ENCODE results near the gene PRKCG. TPM values are rescaled to one million over a fixed set of nuclear protein-coding genes. Genes with fewer than 3 reads are reported as not detected.

PRKCG gene
- polyA plus RNA-seq, 4 donors = 0.31 to 0.92 (median 0.80) TPM

DNA sequence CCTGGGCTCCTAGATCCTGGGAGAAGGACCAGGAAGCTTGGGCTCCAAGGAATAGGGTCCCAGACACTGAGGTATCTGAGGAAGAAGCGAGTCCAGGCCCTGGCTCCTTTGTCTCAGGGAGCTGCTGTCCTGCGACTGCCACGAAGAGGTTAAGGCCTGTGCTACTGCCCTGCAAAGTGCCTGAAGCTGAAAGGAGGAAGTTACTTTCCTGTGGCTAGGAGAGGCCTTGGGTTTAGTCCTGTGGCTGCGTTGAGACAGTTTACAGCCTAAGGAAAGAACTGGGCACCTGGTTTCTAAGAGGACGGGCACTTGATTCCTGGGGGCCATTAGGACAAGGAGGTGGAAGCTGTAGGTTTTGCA lies 11.5 kb upstream of the PRKCG start:
- DNase-seq (ENCODE audit: low read depth in 4 of 4, low spot score in 2 of 4) = no peak

GRCh38 chr19:53871454-53871853 lies 10.5 kb upstream of the PRKCG start:
- DNase-seq (ENCODE audit: low read depth in 4 of 4, low spot score in 2 of 4) = no peak

- no peak for DNase-seq (ENCODE audit: low read depth in 4 of 4, low spot score in 2 of 4)
These were observed 9.2 kb upstream of the PRKCG start for GRCh38 chr19:53872762-53873161.

DNA sequence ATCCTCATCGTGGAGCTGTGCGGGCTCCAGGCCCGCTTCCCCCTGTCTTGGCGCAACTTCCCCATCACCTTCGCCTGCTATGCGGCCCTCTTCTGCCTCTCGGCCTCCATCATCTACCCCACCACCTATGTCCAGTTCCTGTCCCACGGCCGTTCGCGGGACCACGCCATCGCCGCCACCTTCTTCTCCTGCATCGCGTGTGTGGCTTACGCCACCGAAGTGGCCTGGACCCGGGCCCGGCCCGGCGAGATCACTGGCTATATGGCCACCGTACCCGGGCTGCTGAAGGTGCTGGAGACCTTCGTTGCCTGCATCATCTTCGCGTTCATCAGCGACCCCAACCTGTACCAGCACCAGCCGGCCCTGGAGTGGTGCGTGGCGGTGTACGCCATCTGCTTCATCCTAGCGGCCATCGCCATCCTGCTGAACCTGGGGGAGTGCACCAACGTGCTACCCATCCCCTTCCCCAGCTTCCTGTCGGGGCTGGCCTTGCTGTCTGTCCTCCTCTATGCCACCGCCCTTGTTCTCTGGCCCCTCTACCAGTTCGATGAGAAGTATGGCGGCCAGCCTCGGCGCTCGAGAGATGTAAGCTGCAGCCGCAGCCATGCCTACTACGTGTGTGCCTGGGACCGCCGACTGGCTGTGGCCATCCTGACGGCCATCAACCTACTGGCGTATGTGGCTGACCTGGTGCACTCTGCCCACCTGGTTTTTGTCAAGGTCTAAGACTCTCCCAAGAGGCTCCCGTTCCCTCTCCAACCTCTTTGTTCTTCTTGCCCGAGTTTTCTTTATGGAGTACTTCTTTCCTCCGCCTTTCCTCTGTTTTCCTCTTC lies 8.0 kb upstream of the PRKCG start:
- no peak for DNase-seq (ENCODE audit: low read depth in 4 of 4, low spot score in 2 of 4)

- DNase-seq (ENCODE audit: low read depth in 4 of 4, low spot score in 2 of 4) = no peak
These were observed 7.4 kb upstream of the PRKCG start for GRCh38 chr19:53874606-53874990.

DNA sequence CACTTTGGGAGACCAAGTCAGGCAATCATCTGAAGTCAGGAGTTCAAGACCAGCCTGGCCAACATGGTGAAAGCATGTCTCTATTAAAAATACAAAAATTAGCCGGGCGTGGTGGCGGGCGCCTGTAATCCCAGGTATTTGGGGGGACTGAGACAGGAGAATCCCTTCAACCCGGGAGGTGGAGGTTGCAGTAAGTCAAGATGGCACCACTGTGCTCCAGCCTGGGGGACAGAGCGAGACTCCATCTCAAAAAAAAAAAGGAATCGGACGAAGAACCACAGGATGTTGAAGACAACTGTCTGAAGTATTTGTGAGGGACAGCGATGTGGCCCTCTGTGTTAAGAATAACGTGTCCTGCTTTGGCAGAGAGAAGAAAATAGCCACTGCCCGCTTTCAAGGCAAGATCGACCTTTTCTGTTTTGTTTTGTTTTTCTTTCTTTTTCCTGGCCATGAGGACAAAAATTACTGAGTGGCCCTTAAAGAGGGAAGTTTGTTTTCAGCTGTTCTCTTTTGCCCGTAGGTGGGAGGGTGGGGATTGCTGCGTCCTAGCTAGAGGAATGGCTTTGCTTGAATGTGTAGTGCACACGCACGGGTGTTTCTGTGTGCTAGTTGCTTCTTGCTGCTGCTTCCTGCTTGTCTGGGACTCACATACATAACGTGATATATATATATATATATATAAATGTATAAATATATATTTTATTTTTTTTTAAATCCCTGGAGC lies 6.2 kb upstream of the PRKCG start:
- no peak for DNase-seq (ENCODE audit: low read depth in 4 of 4, low spot score in 2 of 4)

DNA sequence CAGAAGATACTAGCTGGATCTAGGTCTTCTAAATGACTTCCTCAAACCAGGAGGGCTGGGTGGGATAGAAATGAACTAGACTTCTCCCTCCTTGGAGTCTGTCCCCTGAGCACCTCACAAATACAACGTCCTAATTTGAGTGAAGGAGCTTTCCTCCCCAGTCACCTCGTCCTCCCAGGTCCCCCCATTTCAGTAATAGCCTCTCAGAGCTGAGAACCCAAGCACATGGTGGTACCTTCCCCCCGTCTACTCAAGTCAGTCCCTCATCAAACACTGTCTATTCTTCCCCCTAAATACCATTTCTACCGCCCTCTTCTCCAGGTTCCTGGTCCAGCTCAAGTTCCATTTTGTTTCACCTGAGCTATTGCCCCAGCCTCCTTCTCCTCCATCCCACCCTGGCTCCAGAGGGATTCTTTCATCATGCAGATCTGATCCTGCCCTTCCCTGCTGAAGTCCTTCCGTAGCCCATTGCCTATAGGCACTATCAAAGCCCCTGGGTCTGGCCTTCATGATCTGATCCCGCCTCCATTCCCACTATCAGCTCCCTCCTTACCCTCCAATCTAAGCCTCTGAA lies 5.3 kb upstream of the PRKCG start:
- no peak for DNase-seq (ENCODE audit: low read depth in 4 of 4, low spot score in 2 of 4)

DNA sequence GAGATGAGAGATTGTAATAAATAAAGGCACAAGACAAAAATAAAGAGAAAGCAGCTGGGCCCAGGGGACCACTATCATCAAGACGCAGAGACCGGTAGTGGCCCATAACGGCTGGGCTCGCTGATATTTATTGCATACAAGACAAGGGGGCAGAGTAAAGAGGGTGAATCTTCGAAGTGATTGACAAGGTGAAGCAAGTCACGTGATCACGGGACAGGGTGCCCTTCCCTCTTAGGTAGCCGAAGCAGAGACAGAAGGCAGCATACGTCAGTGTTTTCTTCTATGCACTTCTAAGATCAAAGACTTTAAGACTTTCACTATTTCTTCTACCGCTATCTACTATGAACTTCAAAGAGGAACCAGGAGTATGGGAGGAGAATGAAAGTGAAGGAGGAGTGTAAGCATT lies 4.6 kb upstream of the PRKCG start:
- no peak for DNase-seq (ENCODE audit: low read depth in 4 of 4, low spot score in 2 of 4)

DNA sequence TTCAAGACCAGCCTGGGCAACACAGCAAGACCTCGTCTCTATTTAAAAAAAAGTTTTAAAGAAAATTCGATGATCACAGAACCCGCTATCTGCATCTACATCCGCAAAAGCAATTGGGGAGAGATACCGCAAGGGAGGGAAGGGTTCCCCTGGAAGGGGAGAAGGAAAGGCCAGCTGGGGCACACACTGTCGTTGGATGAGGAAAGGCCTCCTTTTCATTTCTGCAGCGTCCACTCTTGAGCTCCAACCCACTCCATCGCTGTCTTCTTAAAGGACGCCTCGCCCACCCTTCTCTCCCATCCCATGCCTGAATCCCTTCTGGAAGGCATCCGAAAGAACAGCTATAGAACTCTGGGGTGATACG lies 3.2 kb upstream of the PRKCG start:
- no peak for DNase-seq (ENCODE audit: low read depth in 4 of 4, low spot score in 2 of 4)

GRCh38 chr19:53879140-53880081 lies 2.6 kb upstream of the PRKCG start:
- peak; percentile 83 to 93 (median 92) for DNase-seq (ENCODE audit: low read depth in 4 of 4, low spot score in 2 of 4)

- DNase-seq (ENCODE audit: low read depth in 4 of 4, low spot score in 2 of 4) = no peak
These were observed 1.1 kb upstream of the PRKCG start for GRCh38 chr19:53880711-53881481.

DNA sequence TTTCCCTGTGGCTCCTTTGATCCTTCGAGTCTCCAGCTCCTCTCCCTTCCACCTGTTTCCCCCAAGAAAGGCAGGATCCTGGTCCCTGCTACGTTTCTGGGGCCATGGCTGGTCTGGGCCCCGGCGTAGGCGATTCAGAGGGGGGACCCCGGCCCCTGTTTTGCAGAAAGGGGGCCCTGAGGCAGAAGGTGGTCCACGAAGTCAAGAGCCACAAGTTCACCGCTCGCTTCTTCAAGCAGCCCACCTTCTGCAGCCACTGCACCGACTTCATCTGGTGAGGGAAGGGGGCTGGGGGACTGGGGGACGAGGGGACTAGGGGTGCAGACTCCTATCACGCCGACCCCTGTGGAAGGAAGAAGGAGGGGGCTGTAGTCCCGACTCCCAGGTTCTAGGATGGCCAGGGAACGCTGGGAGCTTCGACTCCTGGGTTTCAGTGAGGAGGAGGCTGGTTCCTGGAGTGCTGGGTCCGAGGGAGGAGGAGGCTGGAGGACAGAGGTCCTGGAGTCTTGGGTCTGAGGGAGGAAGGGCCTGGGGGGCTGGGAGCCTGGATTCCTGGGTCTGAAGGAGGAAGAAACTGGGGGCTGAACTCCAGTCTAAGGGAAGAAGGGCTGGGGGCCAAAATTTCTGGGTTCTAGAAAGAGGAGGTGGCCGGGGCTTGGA lies 524 bp downstream of the PRKCG start:
- DNase-seq (ENCODE audit: low read depth in 4 of 4, low spot score in 2 of 4) = no peak

GRCh38 chr19:53883231-53883661 lies 1.2 kb downstream of the PRKCG start:
- no peak for DNase-seq (ENCODE audit: low read depth in 4 of 4, low spot score in 2 of 4)

DNA sequence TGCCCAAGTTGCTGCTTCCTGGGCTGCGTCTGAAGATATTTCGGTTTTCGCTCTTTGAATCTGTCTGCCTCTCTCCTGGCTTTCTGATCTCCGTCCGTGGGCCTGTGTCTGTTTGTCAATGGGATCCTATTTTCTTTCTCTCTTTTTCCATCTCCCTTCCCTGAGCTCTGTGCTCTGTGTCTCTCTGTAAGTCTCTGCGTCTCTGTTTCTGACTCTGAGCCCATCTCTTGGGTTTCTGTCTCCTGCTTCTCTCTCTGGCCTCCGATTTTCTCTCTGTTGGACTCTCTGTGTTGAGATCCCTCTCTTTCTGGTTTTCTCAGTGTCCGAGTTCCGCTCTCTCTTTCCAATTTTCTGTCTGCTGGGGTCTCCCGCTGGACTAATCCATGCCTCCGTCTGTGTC lies 1.7 kb downstream of the PRKCG start:
- no peak for DNase-seq (ENCODE audit: low read depth in 4 of 4, low spot score in 2 of 4)

- no peak for DNase-seq (ENCODE audit: low read depth in 4 of 4, low spot score in 2 of 4)
These were observed 2.3 kb downstream of the PRKCG start for GRCh38 chr19:53884256-53884655.

DNA sequence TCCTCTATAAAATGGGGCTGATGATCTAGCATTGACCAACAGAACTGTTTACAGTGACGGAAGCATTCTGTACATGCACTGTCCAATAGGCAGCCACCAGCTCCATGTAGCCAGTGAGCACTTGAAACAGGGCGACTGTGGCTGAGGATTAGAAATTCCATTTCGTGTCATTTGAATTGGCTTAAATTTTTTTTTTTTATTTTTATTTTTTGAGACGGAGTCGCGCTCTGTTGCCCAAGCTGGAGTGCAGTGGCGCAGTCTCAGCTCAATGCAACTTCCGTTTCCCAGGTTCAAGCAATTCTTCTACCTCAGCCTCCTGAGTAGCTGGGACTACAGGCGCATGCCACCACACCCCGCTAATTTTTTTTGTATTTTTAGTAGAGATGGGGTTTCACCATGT lies 3.0 kb downstream of the PRKCG start:
- DNase-seq (ENCODE audit: low read depth in 4 of 4, low spot score in 2 of 4) = no peak

DNA sequence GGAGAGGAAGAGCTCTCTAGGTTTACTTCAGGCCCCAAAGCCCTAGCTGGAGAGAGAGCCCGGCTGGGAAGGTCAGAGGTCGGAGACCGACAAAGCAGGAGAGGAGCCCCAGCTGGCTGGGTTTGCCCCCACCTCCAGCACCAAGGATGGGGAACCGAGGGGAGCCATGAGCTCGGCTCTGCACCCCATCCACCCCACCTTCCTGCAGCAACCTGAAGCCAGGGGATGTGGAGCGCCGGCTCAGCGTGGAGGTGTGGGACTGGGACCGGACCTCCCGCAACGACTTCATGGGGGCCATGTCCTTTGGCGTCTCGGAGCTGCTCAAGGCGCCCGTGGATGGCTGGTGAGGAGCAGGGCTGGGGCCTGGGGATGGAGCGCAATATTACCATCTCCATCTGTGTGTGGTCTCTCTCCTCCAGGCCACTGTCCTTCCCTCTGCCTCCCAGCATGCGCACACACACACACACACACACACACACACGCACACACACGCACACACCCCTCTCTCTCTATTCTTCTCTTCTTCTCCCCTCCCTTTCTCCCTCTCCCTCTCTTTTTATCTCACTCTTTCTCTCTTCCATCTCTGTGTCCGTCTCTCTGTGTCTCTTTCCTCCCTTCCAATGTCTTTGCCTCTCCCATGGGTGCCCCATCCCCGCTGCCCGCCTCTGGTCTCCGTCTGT lies 10.4 kb downstream of the PRKCG start:
- no peak for DNase-seq (ENCODE audit: low read depth in 4 of 4, low spot score in 2 of 4)

DNA sequence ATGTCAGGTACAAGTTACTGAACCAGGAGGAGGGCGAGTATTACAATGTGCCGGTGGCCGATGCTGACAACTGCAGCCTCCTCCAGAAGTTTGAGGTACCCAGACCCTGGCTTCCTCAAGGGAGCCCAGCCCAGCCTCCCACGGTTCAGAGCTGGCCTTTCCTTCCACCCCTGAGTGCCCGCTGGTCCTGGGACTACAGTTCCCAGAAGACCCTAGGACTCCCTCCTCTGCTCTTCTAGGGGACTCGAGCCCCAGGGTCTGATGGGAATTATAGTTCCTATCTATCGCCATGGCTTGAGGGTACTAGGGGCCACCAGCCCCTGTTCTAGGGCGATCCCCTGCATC lies 11.0 kb downstream of the PRKCG start:
- no peak for DNase-seq (ENCODE audit: low read depth in 4 of 4, low spot score in 2 of 4)

GRCh38 chr19:53894707-53895106 lies 12.7 kb downstream of the PRKCG start:
- DNase-seq (ENCODE audit: low read depth in 4 of 4, low spot score in 2 of 4) = no peak
